HCT116 (cell line): ENCODE data around the gene JAK2. TPM values are rescaled to one million over a fixed set of nuclear protein-coding genes. Genes with fewer than 3 reads are reported as not detected.

Experiments
- ATAC-seq: fragments of 200-7000 bp; cut with Tn5 transposase; 2 replicates; pipeline ENCODE4 v1.9.1; 2020; ENCODE audit warnings: mild to moderate bottlenecking, moderate library complexity
- BruUV-seq: library from RNA; stranded (reverse); fragments of 400-500 nt; replicated peaks from 2 replicates; lab custom pipeline; 2021; lab: Mats Ljungman, UMichigan
- CTCF ChIA-PET: fragments of 300-600 bp; sonication (Branson Sonifier 250); formaldehyde crosslinking; loops from one replicate; lab custom pipeline; 2021; ENCODE audit warnings: antibody characterized with exemption; lab: Charles Lee
- POLR2A ChIA-PET: fragments of 300-600, 350-600 bp; sonication (Branson Sonifier 250); formaldehyde crosslinking; loops from one replicate; lab custom pipeline; 2021; ENCODE audit warnings: antibody characterized with exemption; lab: Charles Lee
- RAD21 ChIA-PET, 2 experiments: fragments of 300-600 bp; sonication (Branson Sonifier 250); formaldehyde crosslinking; loops; one replicate each; lab custom pipeline; 2023; ENCODE audit warnings: low total read pairs in 2 of 2; ENCODE audit not compliant: uncharacterized antibody in 2 of 2, unreplicated experiment in 2 of 2, low non-redundant PET in 1 of 2; lab: Charles Lee
- DNase-seq: peaks from one replicate; pipeline ENCODE4 v3.0.0-alpha.2; 2010; ENCODE audit warnings: low read depth, low spot score
- H2AFZ ChIP-seq: fragments of 200-600 bp; shearing (Covaris generic), sonication (generic); 2 replicates; pipeline ENCODE4 v1.6.1; 2017; ENCODE audit warnings: low read depth, mixed run types, mixed read lengths, antibody characterized with exemption, low read length; ENCODE audit not compliant: poor library complexity, severe bottlenecking
- H3K27ac ChIP-seq: 2 replicates; pipeline ENCODE4 v1.5.1; 2012; ENCODE audit warnings: low read depth, low read length
- H3K27me3 ChIP-seq: fragments of 200-600 bp; sonication (generic); 2 replicates; pipeline ENCODE4 v1.6.1; 2016; ENCODE audit warnings: mixed run types, low read length, mixed read lengths; ENCODE audit not compliant: insufficient read depth
- H3K36me3 ChIP-seq, 2 experiments: fragments of 200-500 bp in 1 of 2; fragments of 200-600 bp in 1 of 2; sonication (Bioruptor generic) in 1 of 2; sonication (generic) in 1 of 2; 2 replicates each; pipeline versions ENCODE4 v1.5.1 to v1.6.1; 2014 to 2016; ENCODE audit warnings: low read length in 2 of 2, inconsistent platforms in 1 of 2, mixed read lengths in 1 of 2, mixed run types in 1 of 2; ENCODE audit not compliant: insufficient read depth in 2 of 2, control insufficient read depth in 1 of 2
- H3K4me1 ChIP-seq, 2 experiments: fragments of 200-600 bp in 1 of 2; sonication (generic) in 1 of 2; 2 replicates each; pipeline versions ENCODE4 v1.5.1 to v1.6.1; 2012 to 2017; ENCODE audit warnings: low read length in 2 of 2, inconsistent platforms in 1 of 2, mild to moderate bottlenecking in 1 of 2, mixed read lengths in 1 of 2, mixed run types in 1 of 2, moderate library complexity in 1 of 2; ENCODE audit not compliant: insufficient read depth in 2 of 2, control insufficient read depth in 1 of 2
- H3K4me2 ChIP-seq: fragments of 200-600 bp; sonication (generic); 2 replicates; pipeline ENCODE4 v1.6.1; 2017; ENCODE audit warnings: mixed run types, low read length, mixed read lengths
- H3K4me3 ChIP-seq, 2 experiments: fragments of 200-600 bp in 1 of 2; sonication (generic) in 1 of 2; replicated peaks in 1 of 2; 2 replicates each; pipeline ENCODE4 v1.5.1; 2011 to 2016; ENCODE audit warnings: low read length in 2 of 2, control low read depth in 1 of 2, low read depth in 1 of 2, mild to moderate bottlenecking in 1 of 2, mixed read lengths in 1 of 2, mixed run types in 1 of 2
- H3K79me2 ChIP-seq: fragments of 200-600 bp; sonication (generic); 2 replicates; pipeline ENCODE4 v1.6.1; 2017; ENCODE audit warnings: mild to moderate bottlenecking, mixed run types, low read length, moderate library complexity, mixed read lengths; ENCODE audit not compliant: insufficient read depth
- H3K9ac ChIP-seq: fragments of 200-600 bp; sonication (generic); 2 replicates; pipeline ENCODE4 v1.6.1; 2016; ENCODE audit warnings: low read length, mixed read lengths
- H3K9me2 ChIP-seq: fragments of 200-600 bp; sonication (generic), shearing (Covaris generic); 2 replicates; pipeline ENCODE4 v1.6.1; 2017; ENCODE audit warnings: mixed run types, mild to moderate bottlenecking, moderate library complexity; ENCODE audit not compliant: insufficient read depth
- H3K9me3 ChIP-seq, 2 experiments: fragments of 200-500 bp in 1 of 2; fragments of 200-600 bp in 1 of 2; sonication (Bioruptor generic) in 1 of 2; sonication (generic) in 1 of 2; 2 replicates each; pipeline ENCODE4 v1.6.1; 2014 to 2017; ENCODE audit warnings: low read length in 2 of 2, mixed read lengths in 2 of 2, inconsistent platforms in 1 of 2, low read depth in 1 of 2, mild to moderate bottlenecking in 1 of 2, mixed run types in 1 of 2, moderate library complexity in 1 of 2; ENCODE audit not compliant: control insufficient read depth in 1 of 2, insufficient read depth in 1 of 2
- H4K20me1 ChIP-seq: fragments of 200-600 bp; sonication (generic), shearing (Covaris generic); 2 replicates; pipeline ENCODE4 v1.6.1; 2017; ENCODE audit warnings: mixed run types, mild to moderate bottlenecking, moderate library complexity; ENCODE audit not compliant: insufficient read depth
- ATF3 ChIP-seq: IDR thresholded peaks from 2 replicates; pipeline ENCODE4 v1.6.1; 2012
- CTCF ChIP-seq, 3 experiments: fragments of 200-600 bp in 1 of 3; sonication (generic) in 1 of 3; IDR thresholded peaks in 2 of 3; conservative IDR thresholded peaks in 1 of 3; 2 replicates each; pipeline ENCODE4 v1.5.1; 2012 to 2017; ENCODE audit warnings: low read depth in 2 of 3, low read length in 2 of 3, antibody characterized with exemption in 1 of 3, borderline replicate concordance in 1 of 3, control low read depth in 1 of 3, mild to moderate bottlenecking in 1 of 3, mixed read lengths in 1 of 3, mixed run types in 1 of 3, moderate library complexity in 1 of 3; ENCODE audit not compliant: insufficient read depth in 1 of 3
- EZH2phosphoT487 ChIP-seq: fragments of 200-600 bp; IDR thresholded peaks from 2 replicates; pipeline ENCODE4 v1.6.1; 2018; ENCODE audit warnings: antibody characterized with exemption, borderline replicate concordance
- FOSL1 ChIP-seq: IDR thresholded peaks from 2 replicates; pipeline ENCODE4 v1.6.1; 2012; ENCODE audit warnings: low read depth
- JUND ChIP-seq: IDR thresholded peaks from 2 replicates; pipeline ENCODE4 v1.6.1; 2012
- MAX ChIP-seq: IDR thresholded peaks from 2 replicates; pipeline ENCODE4 v1.6.1; 2012
- RAD21 ChIP-seq: IDR thresholded peaks from 2 replicates; pipeline ENCODE4 v1.6.1; 2012; ENCODE audit warnings: low read depth, mild to moderate bottlenecking
- SP1 ChIP-seq: IDR thresholded peaks from 2 replicates; pipeline ENCODE4 v1.6.1; 2012; ENCODE audit warnings: low read depth
- SRF ChIP-seq: IDR thresholded peaks from 2 replicates; pipeline ENCODE4 v1.6.1; 2012; ENCODE audit warnings: low read depth
- YY1 ChIP-seq: IDR thresholded peaks from 2 replicates; pipeline ENCODE4 v1.6.1; 2011; ENCODE audit warnings: low read length, low read depth, moderate library complexity, mild to moderate bottlenecking; ENCODE audit not compliant: insufficient replicate concordance; ENCODE audit errors: extremely low read depth
- ZNF274 ChIP-seq: fragments of 200-500 bp; sonication (Bioruptor generic); IDR thresholded peaks from 2 replicates; pipeline ENCODE4 v1.6.1; 2014; ENCODE audit warnings: mild to moderate bottlenecking, low read depth, low read length, inconsistent platforms
- intact Hi-C: fragments of 100-400 bp; cut with micrococcal nuclease; formaldehyde crosslinking; loops from 2 replicates; pipeline ENCODE4 v1.10.0; 2022
- total RNA-seq: library from RNA; stranded (reverse); gene quantifications from one replicate; pipeline ENCODE4 v1.2.1, GENCODE V29; 2021; ENCODE audit not compliant: unreplicated experiment
- TF ChIP-seq, protein P1 (sequence below): IDR thresholded peaks from 2 replicates; pipeline ENCODE4 v1.6.1; 2012; ENCODE audit warnings: low read depth

The JAK2 gene
- total RNA-seq, 1 experiment from 2014 or later, result 4.6 TPM

DNA sequence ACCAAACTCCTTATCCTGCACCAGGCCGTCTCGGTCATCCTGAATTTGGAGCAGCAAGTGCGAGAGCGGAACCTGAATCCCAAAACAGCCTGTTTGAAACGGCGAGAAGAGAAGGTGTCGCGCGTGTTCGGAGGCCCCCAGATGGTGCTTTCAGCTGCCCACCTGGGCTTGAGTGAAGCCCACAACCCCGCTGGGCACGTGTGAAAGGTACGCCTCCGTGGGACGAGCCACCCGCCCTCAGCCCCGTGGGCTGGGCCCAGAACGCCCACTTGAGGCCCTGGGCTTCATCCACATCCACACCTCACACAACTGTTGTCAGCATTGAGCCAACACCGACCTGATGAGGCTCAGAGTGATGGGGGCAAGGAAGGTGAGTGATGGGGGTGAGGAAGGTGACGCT is 127.6 kb downstream of the JAK2 start (continued):
- TF ChIP-seq ZNF274, result no peak
- no peak for TF ChIP-seq YY1
- no peak for TF ChIP-seq EZH2phosphoT487
- no peak for TF ChIP-seq JUND

- no peaks in the 10 kb centered on the region for H3K9me3 ChIP-seq
- H3K27me3 ChIP-seq, result no peaks in the 10 kb centered on the region
- DNase-seq, result no peak
- H3K4me2 ChIP-seq, result no peak overlapping the region
- POLR2A ChIA-PET, result no interaction called here
- no TSS peak for BruUV-seq
- H4K20me1 ChIP-seq, result no peaks in the 10 kb centered on the region
- H3K4me1 ChIP-seq, result no peaks in the 10 kb centered on the region
- RAD21 ChIA-PET, result no interaction called here
- no peak overlapping the region for H2AFZ ChIP-seq
- CTCF ChIA-PET, result no interaction called here
- no peaks in the 10 kb centered on the region for H3K9me2 ChIP-seq
- no peaks in the 10 kb centered on the region for H3K79me2 ChIP-seq
- TF ChIP-seq SP1 (no peak), FOSL1 (no peak)
- TF ChIP-seq, all 23 proteins: peak for 0
- no peaks in the 10 kb centered on the region for H3K36me3 ChIP-seq
- H3K27ac ChIP-seq, result no peak overlapping the region
- no peak overlapping the region for H3K9ac ChIP-seq
- H3K4me3 ChIP-seq, result no peak overlapping the region
- intact Hi-C loops, result no loop called here
- no peak for ATAC-seq
Measured at GRCh38 chr9:5113523-5113922, 128.5 kb downstream of the JAK2 start.

DNA sequence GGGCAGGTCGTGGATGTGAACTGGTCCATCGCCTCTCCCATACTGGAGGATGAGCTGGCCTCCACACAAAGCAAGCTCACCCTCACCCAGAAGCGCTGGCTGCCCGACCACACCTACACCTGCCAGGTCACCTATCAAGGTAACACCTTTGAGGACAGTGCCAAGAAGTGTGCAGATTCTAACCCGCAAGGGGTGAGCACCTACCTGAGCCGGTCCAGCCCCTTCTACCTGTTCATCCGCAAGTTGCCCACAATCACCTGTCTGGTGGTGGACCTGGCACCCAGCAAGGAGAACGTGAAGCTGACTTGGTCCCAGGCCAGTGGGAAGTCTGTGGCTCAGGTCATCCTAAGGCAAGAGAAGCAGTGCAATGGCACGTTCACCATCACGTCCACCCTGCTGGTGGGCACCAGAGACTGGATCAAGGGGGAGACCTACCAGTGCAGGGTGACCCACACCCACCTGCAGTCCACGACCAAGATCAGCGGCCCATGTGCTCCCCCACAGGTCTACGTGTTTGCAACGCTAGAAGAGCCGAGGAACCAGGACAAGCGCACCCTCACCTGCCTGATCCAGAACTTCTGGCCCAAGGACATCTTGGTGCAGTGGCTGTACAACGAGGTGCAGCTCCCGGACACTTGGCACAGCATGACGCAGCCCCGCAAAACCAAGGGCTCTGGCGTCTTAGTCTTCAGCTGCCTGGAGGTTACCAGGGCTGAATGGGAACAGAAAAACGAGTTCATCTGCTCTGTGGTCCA is 129.1 kb downstream of the JAK2 start:
- no peak overlapping the region for H2AFZ ChIP-seq
- POLR2A ChIA-PET, result no interaction called here
- no TSS peak for BruUV-seq
- H3K4me3 ChIP-seq, result no peak overlapping the region
- no peak for DNase-seq
- ATAC-seq, result no peak
- no peaks in the 10 kb centered on the region for H3K4me1 ChIP-seq
- intact Hi-C loops, result no loop called here
- no peaks in the 10 kb centered on the region for H3K9me3 ChIP-seq
- H3K9me2 ChIP-seq, result no peaks in the 10 kb centered on the region
- RAD21 ChIA-PET, result no interaction called here
- H3K27me3 ChIP-seq, result no peaks in the 10 kb centered on the region
- CTCF ChIA-PET, result no interaction called here
- no peak overlapping the region for H3K9ac ChIP-seq
- H3K79me2 ChIP-seq, result no peaks in the 10 kb centered on the region
- no peaks in the 10 kb centered on the region for H4K20me1 ChIP-seq
- H3K4me2 ChIP-seq, result no peak overlapping the region
- H3K36me3 ChIP-seq, result no peaks in the 10 kb centered on the region
- no peak overlapping the region for H3K27ac ChIP-seq
- TF ChIP-seq MAX (no peak), CTCF (IDR thresholded peaks at IDR 0.05 in 2 of 3, conservative IDR thresholded peaks at IDR 0.05 in 1 of 3; ENCODE audit: borderline replicate concordance in 1 of 3, insufficient read depth in 1 of 3, low read depth in 2 of 3, low read length in 2 of 3) (no peak), ATF3 (no peak), SRF (no peak), RAD21 (no peak), JUND (no peak)
- TF ChIP-seq, protein P1, sequence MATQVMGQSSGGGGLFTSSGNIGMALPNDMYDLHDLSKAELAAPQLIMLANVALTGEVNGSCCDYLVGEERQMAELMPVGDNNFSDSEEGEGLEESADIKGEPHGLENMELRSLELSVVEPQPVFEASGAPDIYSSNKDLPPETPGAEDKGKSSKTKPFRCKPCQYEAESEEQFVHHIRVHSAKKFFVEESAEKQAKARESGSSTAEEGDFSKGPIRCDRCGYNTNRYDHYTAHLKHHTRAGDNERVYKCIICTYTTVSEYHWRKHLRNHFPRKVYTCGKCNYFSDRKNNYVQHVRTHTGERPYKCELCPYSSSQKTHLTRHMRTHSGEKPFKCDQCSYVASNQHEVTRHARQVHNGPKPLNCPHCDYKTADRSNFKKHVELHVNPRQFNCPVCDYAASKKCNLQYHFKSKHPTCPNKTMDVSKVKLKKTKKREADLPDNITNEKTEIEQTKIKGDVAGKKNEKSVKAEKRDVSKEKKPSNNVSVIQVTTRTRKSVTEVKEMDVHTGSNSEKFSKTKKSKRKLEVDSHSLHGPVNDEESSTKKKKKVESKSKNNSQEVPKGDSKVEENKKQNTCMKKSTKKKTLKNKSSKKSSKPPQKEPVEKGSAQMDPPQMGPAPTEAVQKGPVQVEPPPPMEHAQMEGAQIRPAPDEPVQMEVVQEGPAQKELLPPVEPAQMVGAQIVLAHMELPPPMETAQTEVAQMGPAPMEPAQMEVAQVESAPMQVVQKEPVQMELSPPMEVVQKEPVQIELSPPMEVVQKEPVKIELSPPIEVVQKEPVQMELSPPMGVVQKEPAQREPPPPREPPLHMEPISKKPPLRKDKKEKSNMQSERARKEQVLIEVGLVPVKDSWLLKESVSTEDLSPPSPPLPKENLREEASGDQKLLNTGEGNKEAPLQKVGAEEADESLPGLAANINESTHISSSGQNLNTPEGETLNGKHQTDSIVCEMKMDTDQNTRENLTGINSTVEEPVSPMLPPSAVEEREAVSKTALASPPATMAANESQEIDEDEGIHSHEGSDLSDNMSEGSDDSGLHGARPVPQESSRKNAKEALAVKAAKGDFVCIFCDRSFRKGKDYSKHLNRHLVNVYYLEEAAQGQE, result no peak
